Fibroblast of lung (primary cell): Measurements from ENCODE around the gene MEF2D. TPM values are rescaled to one million over a fixed set of nuclear protein-coding genes. Genes with fewer than 3 reads are reported as not detected.

Source experiments
- DNase-seq, 2 donors: peaks; one replicate each; pipeline versions ENCODE4 v3.0.0 to v3.0.0-alpha.2; 2010; ENCODE audit warnings: low read depth in 2 of 2
- H2AFZ ChIP-seq: 2 replicates; pipeline ENCODE4 v1.5.1; 2012; ENCODE audit warnings: low read length, control low read depth, inconsistent platforms
- H3K27ac ChIP-seq: 2 replicates; pipeline ENCODE4 v1.5.1; 2011; ENCODE audit warnings: low read length, control low read depth; ENCODE audit not compliant: insufficient read depth
- H3K27me3 ChIP-seq: 2 replicates; pipeline ENCODE4 v1.5.1; 2011; ENCODE audit warnings: mild to moderate bottlenecking, low read length; ENCODE audit not compliant: control insufficient read depth, insufficient read depth
- H3K36me3 ChIP-seq: 2 replicates; pipeline ENCODE4 v1.5.1; 2011; ENCODE audit warnings: low read length; ENCODE audit not compliant: control insufficient read depth, insufficient read depth
- H3K4me1 ChIP-seq: 2 replicates; pipeline ENCODE4 v1.5.1; 2011; ENCODE audit warnings: low read length; ENCODE audit not compliant: control insufficient read depth, insufficient read depth; ENCODE audit errors: extremely low read depth
- H3K4me2 ChIP-seq: 2 replicates; pipeline ENCODE4 v1.5.1; 2011; ENCODE audit warnings: low read length, control low read depth; ENCODE audit not compliant: insufficient read depth; ENCODE audit errors: extremely low read depth
- H3K4me3 ChIP-seq, 4 experiments: fragments of 200-600 bp in 1 of 4; sonication (generic) in 1 of 4; replicated peaks in 1 of 4; 2 replicates each; pipeline ENCODE4 v1.5.1; 2011 to 2016; ENCODE audit warnings: low read length in 4 of 4, low read depth in 3 of 4, mild to moderate bottlenecking in 3 of 4, control low read depth in 2 of 4, inconsistent platforms in 1 of 4, mixed read lengths in 1 of 4; ENCODE audit not compliant: insufficient read depth in 1 of 4; ENCODE audit errors: control extremely low read depth in 1 of 4
- H3K79me2 ChIP-seq: 2 replicates; pipeline ENCODE4 v1.5.1; 2012; ENCODE audit warnings: mild to moderate bottlenecking, low read length, inconsistent platforms; ENCODE audit not compliant: control insufficient read depth, insufficient read depth
- H3K9ac ChIP-seq: 2 replicates; pipeline ENCODE4 v1.5.1; 2011; ENCODE audit warnings: mild to moderate bottlenecking, low read length, control low read depth; ENCODE audit not compliant: insufficient read depth
- H3K9me3 ChIP-seq: 2 replicates; pipeline ENCODE4 v1.5.1; 2012; ENCODE audit warnings: low read depth, low read length; ENCODE audit not compliant: control insufficient read depth, insufficient read depth
- H4K20me1 ChIP-seq: 2 replicates; pipeline ENCODE4 v1.5.1; 2011; ENCODE audit warnings: low read length; ENCODE audit not compliant: control insufficient read depth, insufficient read depth; ENCODE audit errors: extremely low read depth
- EZH2 ChIP-seq: IDR thresholded peaks from 2 replicates; pipeline ENCODE4 v1.5.1; 2012; ENCODE audit warnings: low read length, control low read depth, mild to moderate bottlenecking; ENCODE audit errors: missing control alignments
- polyA plus RNA-seq, 2 donors: library from polyadenylated mRNA; depleted of rRNA in 1 of 2; stranded (reverse) in 1 of 2; unstranded in 1 of 2; fragments of >200 nt; gene quantifications; 2 replicates each; pipeline ENCODE4 v1.2.1, GENCODE V29; 2011 to 2012; ENCODE audit warnings: missing spikeins in 1 of 2
- total RNA-seq: library from RNA; depleted of rRNA; stranded (reverse); fragments of >200 nt; gene quantifications from 2 replicates; pipeline ENCODE4 v1.2.1, GENCODE V29; 2014
- TF ChIP-seq, protein P1 (sequence below), 2 donors: IDR thresholded peaks in 1 of 2; conservative IDR thresholded peaks in 1 of 2; 1 replicate in 1 of 2; 2 replicates in 1 of 2; pipeline ENCODE4 v1.5.1; 2011 to 2012; ENCODE audit warnings: low read length in 2 of 2, control low read depth in 1 of 2, inconsistent platforms in 1 of 2, low read depth in 1 of 2, mild to moderate bottlenecking in 1 of 2

Gene MEF2D
- total and polyA plus RNA-seq, 2 donors (not counting 1 experiment from before 2014, with no cell fraction given) = 9.9 to 12.7 TPM

DNA sequence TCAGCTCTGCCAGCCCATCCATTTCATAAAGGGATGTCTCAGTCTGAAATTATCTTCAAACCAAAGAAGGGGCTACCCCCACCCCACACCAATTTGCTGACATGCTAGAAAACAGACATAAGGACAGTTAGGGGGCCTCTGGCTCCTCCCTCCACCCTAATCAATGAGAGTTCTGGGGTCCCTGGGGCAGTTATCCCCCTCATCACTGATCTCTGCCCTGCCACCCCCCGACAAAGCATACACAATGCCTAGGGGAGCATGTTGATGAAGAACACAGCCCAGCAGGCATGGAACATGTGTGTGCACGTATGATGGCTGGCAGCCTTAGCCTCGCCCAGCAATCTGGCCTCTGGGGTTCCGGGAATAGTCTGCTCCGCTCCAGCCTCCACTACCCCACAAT, 72.6 kb downstream of the MEF2D start:
- no peaks in the 10 kb centered on the region for H3K36me3 ChIP-seq
- TF ChIP-seq EZH2 = no peak
- TF ChIP-seq, protein P1, sequence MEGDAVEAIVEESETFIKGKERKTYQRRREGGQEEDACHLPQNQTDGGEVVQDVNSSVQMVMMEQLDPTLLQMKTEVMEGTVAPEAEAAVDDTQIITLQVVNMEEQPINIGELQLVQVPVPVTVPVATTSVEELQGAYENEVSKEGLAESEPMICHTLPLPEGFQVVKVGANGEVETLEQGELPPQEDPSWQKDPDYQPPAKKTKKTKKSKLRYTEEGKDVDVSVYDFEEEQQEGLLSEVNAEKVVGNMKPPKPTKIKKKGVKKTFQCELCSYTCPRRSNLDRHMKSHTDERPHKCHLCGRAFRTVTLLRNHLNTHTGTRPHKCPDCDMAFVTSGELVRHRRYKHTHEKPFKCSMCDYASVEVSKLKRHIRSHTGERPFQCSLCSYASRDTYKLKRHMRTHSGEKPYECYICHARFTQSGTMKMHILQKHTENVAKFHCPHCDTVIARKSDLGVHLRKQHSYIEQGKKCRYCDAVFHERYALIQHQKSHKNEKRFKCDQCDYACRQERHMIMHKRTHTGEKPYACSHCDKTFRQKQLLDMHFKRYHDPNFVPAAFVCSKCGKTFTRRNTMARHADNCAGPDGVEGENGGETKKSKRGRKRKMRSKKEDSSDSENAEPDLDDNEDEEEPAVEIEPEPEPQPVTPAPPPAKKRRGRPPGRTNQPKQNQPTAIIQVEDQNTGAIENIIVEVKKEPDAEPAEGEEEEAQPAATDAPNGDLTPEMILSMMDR (conservative IDR thresholded peaks at IDR 0.05 in 1 of 2, IDR thresholded peaks at IDR 0.05 in 1 of 2; ENCODE audit: low read depth in 1 of 2, low read length in 2 of 2) = no peak
- peaks cover 77% of the 10 kb centered on the region for H3K27me3 ChIP-seq
- no peak overlapping the region for H3K4me2 ChIP-seq
- no peaks in the 10 kb centered on the region for H3K9me3 ChIP-seq
- H2AFZ ChIP-seq = no peak overlapping the region
- no peak overlapping the region for H3K27ac ChIP-seq
- no peaks in the 10 kb centered on the region for H3K4me1 ChIP-seq
- no peaks in the 10 kb centered on the region for H3K79me2 ChIP-seq
- no peak overlapping the region for H3K9ac ChIP-seq
- no peak overlapping the region for H3K4me3 ChIP-seq
- DNase-seq = no peak
- H4K20me1 ChIP-seq = no peaks in the 10 kb centered on the region

DNA sequence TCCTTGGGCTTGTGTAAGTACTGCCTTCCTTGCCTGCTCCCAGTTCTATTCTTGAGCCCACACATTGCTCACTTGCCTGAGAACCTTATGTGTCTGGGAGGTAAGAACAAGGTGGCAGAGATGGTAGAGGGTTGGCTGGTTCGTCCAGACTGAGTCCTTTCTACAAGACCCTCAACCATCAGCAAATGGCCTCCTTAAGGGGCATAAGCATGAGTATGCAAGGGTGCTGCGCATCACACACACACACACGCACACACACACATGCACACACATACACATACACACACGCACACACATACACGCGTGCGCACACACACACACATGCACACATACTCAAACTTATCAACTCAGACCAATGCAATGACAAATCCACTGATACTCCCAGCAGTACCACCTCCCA, 74.6 kb downstream of the MEF2D start:
- no peak overlapping the region for H3K9ac ChIP-seq
- H3K36me3 ChIP-seq = no peaks in the 10 kb centered on the region
- H2AFZ ChIP-seq = no peak overlapping the region
- no peaks in the 10 kb centered on the region for H4K20me1 ChIP-seq
- H3K27me3 ChIP-seq = peaks cover 78% of the 10 kb centered on the region
- H3K27ac ChIP-seq = no peak overlapping the region
- H3K9me3 ChIP-seq = no peaks in the 10 kb centered on the region
- TF ChIP-seq, protein P1 (conservative IDR thresholded peaks at IDR 0.05 in 1 of 2, IDR thresholded peaks at IDR 0.05 in 1 of 2; ENCODE audit: low read depth in 1 of 2, low read length in 2 of 2) = no peak
- TF ChIP-seq EZH2 = no peak
- no peak overlapping the region for H3K4me2 ChIP-seq
- no peaks in the 10 kb centered on the region for H3K4me1 ChIP-seq
- no peaks in the 10 kb centered on the region for H3K79me2 ChIP-seq
- no peak for DNase-seq
- H3K4me3 ChIP-seq = no peak overlapping the region

DNA sequence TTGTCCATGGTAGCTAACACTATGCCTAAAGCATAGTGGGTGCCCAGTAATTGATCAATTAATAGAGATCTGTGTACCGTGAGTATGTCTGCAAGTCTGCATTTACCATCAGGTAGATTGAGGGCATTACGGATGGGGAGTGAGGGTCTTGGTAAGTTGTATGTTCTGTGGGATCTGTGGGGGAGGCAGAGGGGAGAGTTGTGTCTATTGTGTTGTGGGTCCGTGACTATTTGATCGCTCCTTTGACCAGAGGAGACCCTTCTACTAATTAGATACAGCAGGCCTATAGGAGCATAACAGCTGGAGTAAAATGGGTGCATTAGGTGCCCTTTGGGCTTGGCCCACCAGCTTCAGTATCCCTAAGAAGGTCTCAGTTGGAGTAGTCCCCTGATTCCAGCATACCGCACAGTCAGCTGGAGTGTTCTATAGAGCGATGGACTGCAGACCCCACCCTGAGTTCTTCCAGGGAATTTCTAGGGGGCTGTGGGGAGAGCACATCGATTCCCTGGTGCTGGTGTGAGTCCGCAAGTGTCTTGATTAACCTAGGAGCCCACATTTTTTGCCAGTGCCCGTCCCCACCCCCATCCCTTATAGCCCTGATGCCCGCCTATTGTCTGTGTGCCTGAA, 75.7 kb downstream of the MEF2D start:
- Histone ChIP-seq H3K27ac (no peak overlapping the region), H3K4me3 (no peak overlapping the region), H3K9me3 (no peaks in the 10 kb centered on the region), H3K4me1 (no peaks in the 10 kb centered on the region), H3K4me2 (no peak overlapping the region), H4K20me1 (no peaks in the 10 kb centered on the region), H3K9ac (no peak overlapping the region), H3K79me2 (no peaks in the 10 kb centered on the region), H2AFZ (no peak overlapping the region), H3K27me3 (peaks cover 81% of the 10 kb centered on the region), H3K36me3 (no peaks in the 10 kb centered on the region)
- no peak for DNase-seq
- TF ChIP-seq, protein P1 (conservative IDR thresholded peaks at IDR 0.05 in 1 of 2, IDR thresholded peaks at IDR 0.05 in 1 of 2; ENCODE audit: low read depth in 1 of 2, low read length in 2 of 2) = no peak
- peak; percentile 0 for TF ChIP-seq EZH2
